Stimulated activated CD8-positive, alpha-beta memory T cell treated with anti-CD3 and anti-CD28 coated beads, Interleukin-4, amount 100 ng/mL, for 48 hours (primary cell): Measurements from ENCODE around the gene UBXN7.
"Not testable (repeated sequence)": the region's sequence is repeated elsewhere in the genome, so short reads cannot be mapped to it uniquely, and the experiment has no call there.

Experiments
- DNase-seq: peaks from one replicate; pipeline ENCODE4 v3.0.0-alpha.2; 2020

UBXN7 gene

GRCh38 chr3:196432137-196432879 lies at the start of gene UBXN7:
Gene UBXN7, minus strand, starts transcription at chr3:196432427. Its CDS starts 28 bp downstream, at chr3:196432399.
- DNase-seq, result peak; percentile 98

- DNase-seq, result no peak
These were observed 45.5 kb upstream of the UBXN7 start for GRCh38 chr3:196477678-196478077.

GRCh38 chr3:196472286-196472685 lies 40.1 kb upstream of the UBXN7 start:
- DNase-seq, result no peak

GRCh38 chr3:196471551-196471950 lies 39.3 kb upstream of the UBXN7 start:
- no peak for DNase-seq

- not testable (repeated sequence) for DNase-seq
These were observed 38.0 kb upstream of the UBXN7 start for GRCh38 chr3:196470182-196470581.

- no peak for DNase-seq
These were observed 31.6 kb upstream of the UBXN7 start for GRCh38 chr3:196463804-196464203.

- DNase-seq, result no peak
These were observed 31.2 kb upstream of the UBXN7 start for GRCh38 chr3:196463478-196463756.

GRCh38 chr3:196462680-196463477 lies 30.7 kb upstream of the UBXN7 start:
- DNase-seq, result not testable (repeated sequence)

GRCh38 chr3:196458063-196458462 lies 25.8 kb upstream of the UBXN7 start:
- DNase-seq, result no peak

- DNase-seq, result not testable (repeated sequence)
These were observed 25.2 kb upstream of the UBXN7 start for GRCh38 chr3:196457470-196457869.

GRCh38 chr3:196454935-196455334 lies 22.7 kb upstream of the UBXN7 start:
- DNase-seq, result no peak

GRCh38 chr3:196445391-196445790 lies 13.2 kb upstream of the UBXN7 start:
- DNase-seq, result not testable (repeated sequence)

- DNase-seq, result no peak
These were observed 12.3 kb upstream of the UBXN7 start for GRCh38 chr3:196444500-196444894.

GRCh38 chr3:196440696-196441095 lies 8.5 kb upstream of the UBXN7 start:
- DNase-seq, result no peak

- no peak for DNase-seq
These were observed 7.9 kb upstream of the UBXN7 start for GRCh38 chr3:196440041-196440537.

- DNase-seq, result peak; percentile 43
These were observed 768 bp downstream of the UBXN7 start for GRCh38 chr3:196431181-196432136.

- no peak for DNase-seq
These were observed 4.2 kb downstream of the UBXN7 start for GRCh38 chr3:196428041-196428440.

GRCh38 chr3:196424421-196424820 lies 7.8 kb downstream of the UBXN7 start:
- DNase-seq, result not testable (repeated sequence)

- DNase-seq, result no peak
These were observed 9.0 kb downstream of the UBXN7 start for GRCh38 chr3:196423044-196423781.

- DNase-seq, result not testable (repeated sequence)
These were observed 10.6 kb downstream of the UBXN7 start for GRCh38 chr3:196421668-196422067.

GRCh38 chr3:196419386-196419785 lies 12.8 kb downstream of the UBXN7 start:
- no peak for DNase-seq

GRCh38 chr3:196418601-196419000 lies 13.6 kb downstream of the UBXN7 start:
- DNase-seq, result no peak
